Thoracic aorta (tissue), 2 donors: ENCODE measurements around the gene ELL. TPM values are rescaled to one million over a fixed set of nuclear protein-coding genes. Genes with fewer than 3 reads are reported as not detected.

Source experiments
- ATAC-seq: fragments of 150-250 bp; one replicate; pipeline ENCODE4 v1.8.0; 2017; ENCODE audit warnings: low read depth; ENCODE audit not compliant: insufficient number of reproducible peaks, low FRiP score
- DNase-seq: peaks from one replicate; pipeline ENCODE4 v3.0.0-alpha.2; 2020; ENCODE audit warnings: low spot score
- H3K27ac ChIP-seq, 2 donors: fragments of 200-600 bp; sonication (generic); 1 replicate in 1 of 2; 2 replicates in 1 of 2; pipeline ENCODE4 v1.5.1; 2016; ENCODE audit warnings: mild to moderate bottlenecking in 2 of 2, moderate library complexity in 2 of 2
- H3K27me3 ChIP-seq: fragments of 200-600 bp; sonication (generic); replicated peaks from 2 replicates; pipeline ENCODE4 v1.6.0; 2016; ENCODE audit warnings: mild to moderate bottlenecking; ENCODE audit not compliant: insufficient read depth
- H3K36me3 ChIP-seq: fragments of 200-600 bp; sonication (generic); one replicate; pipeline ENCODE4 v1.5.1; 2016
- H3K4me1 ChIP-seq, 2 donors: fragments of 200-600 bp; sonication (generic); 1 replicate in 1 of 2; 2 replicates in 1 of 2; pipeline versions ENCODE4 v1.5.1 to v1.6.0; 2016; ENCODE audit warnings: low read depth in 2 of 2, mild to moderate bottlenecking in 1 of 2; ENCODE audit not compliant: control insufficient read depth in 1 of 2
- H3K4me3 ChIP-seq: fragments of 200-600 bp; sonication (generic); 2 replicates; pipeline ENCODE4 v1.5.1; 2016; ENCODE audit warnings: mild to moderate bottlenecking
- H3K9me3 ChIP-seq: fragments of 200-600 bp; sonication (generic); 2 replicates; pipeline ENCODE4 v1.5.1; 2016
- CTCF ChIP-seq: fragments of 200-600 bp; sonication (generic); IDR thresholded peaks from one replicate; pipeline ENCODE4 v1.5.1; 2019; ENCODE audit warnings: antibody characterized with exemption
- total RNA-seq, 2 donors: library from RNA; depleted of rRNA; stranded (reverse); fragments of >200 nt; gene quantifications; one replicate each; pipeline versions ENCODE4 v1.1.0 to v1.2.3, GENCODE V29; 2016

Gene ELL
- total RNA-seq, 2 donors from 2014 or later: 28.3 to 35.0 TPM

DNA sequence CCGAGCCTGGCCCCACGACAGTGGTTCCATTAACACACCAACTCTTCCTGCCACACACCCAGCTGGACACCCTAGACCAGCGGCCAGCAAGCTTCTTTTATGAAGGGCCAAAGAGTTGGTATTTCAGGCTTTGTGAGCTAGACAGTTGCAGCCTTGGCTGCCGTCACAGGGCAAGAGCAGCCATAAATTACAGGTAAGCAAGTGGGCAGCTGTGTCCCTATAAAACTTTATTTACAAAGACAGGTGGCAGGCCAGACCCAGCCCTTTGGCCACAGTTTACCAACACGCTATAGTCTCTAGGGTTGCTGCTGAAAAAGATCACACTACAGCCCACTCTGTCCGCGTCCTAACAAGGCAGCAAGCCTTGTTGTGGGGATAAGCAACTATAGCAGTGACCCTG, 13.3 kb downstream of the ELL start:
- no peak overlapping the region for H3K4me3 ChIP-seq
- no peaks in the 10 kb centered on the region for H3K27me3 ChIP-seq
- DNase-seq: no peak
- H3K9me3 ChIP-seq: no peaks in the 10 kb centered on the region
- no peak for ATAC-seq
- TF ChIP-seq CTCF: no peak
- peak overlapping the region in 1 of 2 donors; percentile 53 for H3K27ac ChIP-seq
- peaks cover 63 to 94% of the 10 kb centered on the region in 2 donors for H3K4me1 ChIP-seq
- no peaks in the 10 kb centered on the region for H3K36me3 ChIP-seq

GRCh38 chr19:18507727-18508440, 14.0 kb downstream of the ELL start:
- DNase-seq (no peak), ATAC-seq (no peak)
- H3K4me1 ChIP-seq: peaks cover 64 to 94% of the 10 kb centered on the region in 2 donors
- TF ChIP-seq CTCF: no peak
- no peaks in the 10 kb centered on the region for H3K9me3 ChIP-seq
- no peaks in the 10 kb centered on the region for H3K36me3 ChIP-seq
- no peaks in the 10 kb centered on the region for H3K27me3 ChIP-seq
- peak overlapping the region; percentile 53 to 75 for H3K27ac ChIP-seq
- H3K4me3 ChIP-seq: no peak overlapping the region

DNA sequence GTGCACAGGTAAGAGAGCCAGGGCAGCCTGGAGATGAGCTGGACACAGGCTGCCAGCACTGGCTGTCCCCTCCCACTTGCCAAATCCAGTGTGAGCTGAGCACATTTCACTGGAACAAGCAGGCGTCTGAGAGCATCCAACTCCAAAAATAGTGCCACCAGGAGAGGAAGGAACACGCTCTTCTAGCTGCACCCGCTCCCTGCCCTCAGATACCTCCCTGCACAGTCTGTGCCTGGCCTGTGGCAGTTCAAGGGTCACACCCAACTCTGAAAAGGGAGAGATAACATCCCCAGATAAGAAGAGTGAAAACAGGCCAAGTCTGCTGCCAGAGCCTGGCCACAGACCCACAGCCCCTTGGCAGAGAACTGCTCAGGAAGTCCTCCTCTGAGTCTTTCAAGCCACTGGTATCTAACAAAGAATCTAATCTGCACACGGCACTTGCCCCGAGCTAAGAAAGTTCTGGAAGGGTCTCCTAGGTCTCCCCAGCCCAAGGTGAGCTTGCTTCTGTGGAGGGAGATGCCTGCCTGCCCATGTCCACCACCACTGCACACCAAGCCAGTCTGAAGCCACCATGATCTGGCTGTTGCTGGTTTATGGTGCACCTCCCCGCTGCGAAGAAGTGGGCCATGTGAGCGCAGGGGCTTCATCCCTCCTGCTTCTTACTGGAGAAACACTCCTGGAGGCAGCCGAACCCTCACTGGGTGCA, 14.7 kb downstream of the ELL start:
- DNase-seq (no peak), ATAC-seq (no peak)
- peaks cover 67 to 94% of the 10 kb centered on the region in 2 donors for H3K4me1 ChIP-seq
- no peak overlapping the region for H3K4me3 ChIP-seq
- no peaks in the 10 kb centered on the region for H3K9me3 ChIP-seq
- H3K36me3 ChIP-seq: no peaks in the 10 kb centered on the region
- H3K27me3 ChIP-seq: no peaks in the 10 kb centered on the region
- no peak for TF ChIP-seq CTCF
- H3K27ac ChIP-seq: peak overlapping the region; percentile 53 to 75

DNA sequence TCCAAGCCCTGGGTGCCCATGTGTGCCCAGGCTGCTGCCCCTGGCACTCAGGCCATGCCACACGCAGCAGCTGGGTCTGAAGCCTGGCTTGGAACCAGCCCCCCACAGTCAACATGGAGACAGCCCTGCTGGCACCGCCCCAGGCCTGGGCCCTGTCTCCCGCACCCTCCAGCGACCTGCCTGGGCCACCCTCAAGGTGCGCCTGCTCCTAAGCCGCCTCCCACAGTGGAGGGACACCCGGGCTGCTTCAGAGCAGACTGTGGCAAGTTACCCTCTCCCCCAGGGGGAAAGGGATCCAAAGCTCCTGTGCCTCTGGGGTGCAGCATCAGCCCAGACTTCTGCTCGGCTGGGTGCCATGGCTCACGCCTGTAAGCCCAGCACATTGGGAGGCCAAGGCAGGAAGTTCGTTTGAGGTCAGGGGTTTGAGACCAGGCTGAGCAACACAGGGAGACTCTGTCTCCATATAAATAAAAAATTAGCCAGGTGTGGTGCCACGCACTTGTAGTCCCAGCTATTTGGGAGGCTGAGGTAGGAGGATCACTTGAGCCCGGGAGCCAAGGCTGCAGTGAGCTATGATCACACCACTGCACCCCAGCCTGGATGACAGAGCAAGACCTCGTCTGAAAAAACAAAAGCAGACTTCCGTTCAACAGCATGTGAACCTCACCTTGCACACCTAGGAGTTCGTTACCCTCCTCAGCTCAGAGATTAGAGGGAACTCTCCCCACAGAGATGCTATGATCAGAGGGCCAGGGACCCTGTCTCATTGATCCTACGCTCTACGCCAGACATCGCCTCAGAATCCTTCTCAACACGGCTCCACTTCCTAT, 15.6 kb downstream of the ELL start:
- H3K9me3 ChIP-seq: no peaks in the 10 kb centered on the region
- peaks cover 72 to 94% of the 10 kb centered on the region in 2 donors for H3K4me1 ChIP-seq
- no peaks in the 10 kb centered on the region for H3K27me3 ChIP-seq
- TF ChIP-seq CTCF: no peak
- no peak overlapping the region for H3K4me3 ChIP-seq
- peak overlapping the region; percentile 53 to 75 for H3K27ac ChIP-seq
- H3K36me3 ChIP-seq: no peaks in the 10 kb centered on the region
- ATAC-seq: no peak
- DNase-seq: no peak
